ENCODE measurements around the gene DSTN. TPM values are rescaled to one million over a fixed set of nuclear protein-coding genes. Genes with fewer than 3 reads are reported as not detected.

Gene DSTN
- total and polyA plus RNA-seq, 2 donors (not counting 1 experiment from before 2014, with no cell fraction given) = 6.6 to 13.4 TPM

- 36% methylated on average over 4 of the region's 12 CpGs for WGBS (ENCODE audit: insufficient coverage)
- H3K27ac Mint-ChIP-seq = no peak overlapping the region
- intact Hi-C loops (cut with micrococcal nuclease) = no loop called here
- H3K27me3 ChIP-seq (replicated peaks in 1 of 4; ENCODE audit: control extremely low read depth in 1 of 4, control insufficient read depth in 3 of 4, insufficient read depth in 4 of 4, low read length in 3 of 4) = no peaks in the 10 kb centered on the region
- H3K27me3 Mint-ChIP-seq = no peaks in the 10 kb centered on the region
- no peaks in the 10 kb centered on the region for H3K9me3 Mint-ChIP-seq (ENCODE audit: insufficient read depth)
- no peak overlapping the region for H2AFZ ChIP-seq (ENCODE audit: insufficient read depth, low read depth, low read length, poor library complexity, severe bottlenecking)
- peaks cover 16% of the 10 kb centered on the region for H3K4me1 Mint-ChIP-seq
- H3K9me3 ChIP-seq (ENCODE audit: control extremely low read depth in 1 of 3, control insufficient read depth in 2 of 3, insufficient read depth in 1 of 3, low read length in 2 of 3) = no peaks in the 10 kb centered on the region
- no peak overlapping the region for H3K4me3 ChIP-seq (ENCODE audit: control extremely low read depth in 1 of 5, extremely low read depth in 1 of 5, insufficient read depth in 1 of 5, low read depth in 2 of 5, low read length in 4 of 5)
- DNase-seq = no peak
- no peak overlapping the region for H3K4me3 Mint-ChIP-seq
- TF ChIP-seq CTCF (IDR thresholded peaks at IDR 0.05) = no peak
- no peak for TF ChIP-seq EZH2 (IDR thresholded peaks at IDR 0.05; ENCODE audit: borderline replicate concordance, insufficient read depth, low read depth, low read length, poor library complexity, severe bottlenecking)
- H3K4me2 ChIP-seq (replicated peaks; ENCODE audit: low read depth, low read length, poor library complexity, severe bottlenecking) = no peak overlapping the region
- H4K20me1 ChIP-seq (ENCODE audit: control insufficient read depth, insufficient read depth, low read length, poor library complexity, severe bottlenecking) = peaks cover 8% of the 10 kb centered on the region
- H3K9ac ChIP-seq (ENCODE audit: low read length) = no peak overlapping the region
- peaks cover 7 to 15% of the 10 kb centered on the region in 2 donors for H3K4me1 ChIP-seq (ENCODE audit: control insufficient read depth in 2 of 2, insufficient read depth in 2 of 2, low read length in 2 of 2)
- H3K36me3 ChIP-seq (replicated peaks in 1 of 2; ENCODE audit: control extremely low read depth in 1 of 2, control insufficient read depth in 1 of 2, extremely low read depth in 1 of 2, insufficient read depth in 2 of 2, low read length in 1 of 2) = no peaks in the 10 kb centered on the region
- POLR2A ChIA-PET = no interaction called here
- CTCF ChIA-PET = interaction anchor here (0.9 to 2.6 kb wide), 13 partner anchors 14 to 288 kb away, joined by 3 to 15 read pairs (median 4); no protein-coding TSS in a partner anchor
- H3K27ac ChIP-seq (ENCODE audit: low read length in 2 of 2) = no peak overlapping the region
- peaks cover 8% of the 10 kb centered on the region for H3K79me2 ChIP-seq (ENCODE audit: control insufficient read depth, insufficient read depth, low read length)
- no peak for ATAC-seq (ENCODE audit: low read depth)
Measured at GRCh38 chr20:17650301-17651128, 80.6 kb downstream of the DSTN start.

- TF ChIP-seq CTCF (IDR thresholded peaks at IDR 0.05) (no peak), EZH2 (IDR thresholded peaks at IDR 0.05; ENCODE audit: borderline replicate concordance, insufficient read depth, low read depth, low read length, poor library complexity, severe bottlenecking) (no peak)
- Histone ChIP-seq H2AFZ (ENCODE audit: insufficient read depth, low read depth, low read length, poor library complexity, severe bottlenecking) (no peak overlapping the region), H3K27me3 (replicated peaks in 1 of 4; ENCODE audit: control extremely low read depth in 1 of 4, control insufficient read depth in 3 of 4, insufficient read depth in 4 of 4, low read length in 3 of 4) (no peaks in the 10 kb centered on the region), H3K4me2 (replicated peaks; ENCODE audit: low read depth, low read length, poor library complexity, severe bottlenecking) (no peak overlapping the region), H3K9me3 (ENCODE audit: control extremely low read depth in 1 of 3, control insufficient read depth in 2 of 3, insufficient read depth in 1 of 3, low read length in 2 of 3) (no peaks in the 10 kb centered on the region), H3K9ac (ENCODE audit: low read length) (no peak overlapping the region), H3K27ac (ENCODE audit: low read length in 2 of 2) (no peak overlapping the region), H3K4me3 (ENCODE audit: control extremely low read depth in 1 of 5, extremely low read depth in 1 of 5, insufficient read depth in 1 of 5, low read depth in 2 of 5, low read length in 4 of 5) (no peak overlapping the region), H3K79me2 (ENCODE audit: control insufficient read depth, insufficient read depth, low read length) (peaks cover 5% of the 10 kb centered on the region), H3K36me3 (replicated peaks in 1 of 2; ENCODE audit: control extremely low read depth in 1 of 2, control insufficient read depth in 1 of 2, extremely low read depth in 1 of 2, insufficient read depth in 2 of 2, low read length in 1 of 2) (no peaks in the 10 kb centered on the region), H3K4me1 (ENCODE audit: control insufficient read depth in 2 of 2, insufficient read depth in 2 of 2, low read length in 2 of 2) (peaks cover 7 to 15% of the 10 kb centered on the region in 2 donors), H4K20me1 (ENCODE audit: control insufficient read depth, insufficient read depth, low read length, poor library complexity, severe bottlenecking) (peaks cover 8% of the 10 kb centered on the region)
- no peak overlapping the region for H3K4me3 Mint-ChIP-seq
- ATAC-seq (ENCODE audit: low read depth) (no peak), DNase-seq (no peak)
- no peak overlapping the region for H3K27ac Mint-ChIP-seq
- WGBS (ENCODE audit: insufficient coverage) = 38% methylated on average over 6 of the region's 11 CpGs
- peaks cover 16% of the 10 kb centered on the region for H3K4me1 Mint-ChIP-seq
- H3K27me3 Mint-ChIP-seq = no peaks in the 10 kb centered on the region
- ChIA-PET POLR2A (no interaction called here), CTCF (interaction anchor here (0.9 to 2.4 kb wide), 9 partner anchors 13 to 288 kb away, joined by 3 to 11 read pairs (median 4); no protein-coding TSS in a partner anchor)
- intact Hi-C loops (cut with micrococcal nuclease) = no loop called here
- no peaks in the 10 kb centered on the region for H3K9me3 Mint-ChIP-seq (ENCODE audit: insufficient read depth)
Measured at GRCh38 chr20:17651129-17651759, 81.4 kb downstream of the DSTN start.

All from B cell (primary cell).